ENCODE results near the gene CFDP1. TPM values are rescaled to one million over a fixed set of nuclear protein-coding genes. Genes with fewer than 3 reads are reported as not detected.
A peak's percentile ranks its signal among the peaks of the same experiment; 100 is the strongest.

Gene CFDP1
- polyA plus RNA-seq, 1 donor from 2014 or later: 31.5 TPM

DNA sequence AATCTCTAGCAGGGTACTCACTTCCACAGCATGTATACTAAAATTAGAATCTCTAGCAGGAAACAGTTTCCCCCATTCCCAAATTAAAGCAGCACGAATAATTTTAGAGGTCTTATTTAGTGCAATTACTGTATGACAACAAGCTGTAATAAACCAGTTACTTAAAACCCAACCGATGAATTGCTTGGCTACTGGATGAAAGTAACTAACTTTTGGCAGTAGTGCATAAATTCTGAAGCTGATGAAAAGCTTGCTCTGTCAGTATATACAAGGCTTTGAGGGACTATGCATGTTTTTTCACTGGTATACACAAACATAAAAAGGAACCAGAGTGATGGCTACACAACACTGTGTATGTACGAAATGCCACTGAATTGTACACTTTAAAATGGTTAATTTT lies 89.4 kb downstream of the CFDP1 start:
- Mint-ChIP-seq H3K4me1 (no peaks in the 10 kb centered on the region), H3K4me3 (no peak overlapping the region), H3K27me3 (peaks cover 8% of the 10 kb centered on the region), H3K36me3 (peaks cover 23% of the 10 kb centered on the region), H3K27ac (no peak overlapping the region), H3K9me3 (no peaks in the 10 kb centered on the region)

DNA sequence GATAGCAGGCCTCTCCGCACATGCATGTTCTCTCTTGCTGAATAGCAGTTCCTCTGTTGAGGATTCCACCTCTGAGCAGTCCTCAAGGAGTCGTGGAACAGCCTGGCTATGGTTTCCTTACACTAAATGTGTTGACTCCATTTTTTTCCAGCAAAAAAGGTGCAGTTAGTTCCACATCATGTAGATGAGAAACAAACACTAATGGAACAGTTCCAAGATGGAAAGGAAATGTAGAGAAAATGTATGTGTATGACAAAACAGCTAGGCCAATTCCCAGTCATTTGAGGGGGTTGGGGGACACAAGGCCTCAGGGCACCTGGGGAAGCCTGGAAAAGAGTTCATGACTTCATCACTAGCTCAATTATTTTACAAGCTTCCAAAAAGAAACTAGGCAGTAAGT lies 90.0 kb downstream of the CFDP1 start:
- Mint-ChIP-seq H3K4me3 (no peak overlapping the region), H3K9me3 (no peaks in the 10 kb centered on the region), H3K4me1 (no peaks in the 10 kb centered on the region), H3K27me3 (peaks cover 11% of the 10 kb centered on the region), H3K36me3 (peaks cover 25% of the 10 kb centered on the region), H3K27ac (no peak overlapping the region)

GRCh38 chr16:75342308-75342811 lies 90.9 kb downstream of the CFDP1 start:
- Mint-ChIP-seq H3K4me3 (no peak overlapping the region), H3K9me3 (no peaks in the 10 kb centered on the region)

DNA sequence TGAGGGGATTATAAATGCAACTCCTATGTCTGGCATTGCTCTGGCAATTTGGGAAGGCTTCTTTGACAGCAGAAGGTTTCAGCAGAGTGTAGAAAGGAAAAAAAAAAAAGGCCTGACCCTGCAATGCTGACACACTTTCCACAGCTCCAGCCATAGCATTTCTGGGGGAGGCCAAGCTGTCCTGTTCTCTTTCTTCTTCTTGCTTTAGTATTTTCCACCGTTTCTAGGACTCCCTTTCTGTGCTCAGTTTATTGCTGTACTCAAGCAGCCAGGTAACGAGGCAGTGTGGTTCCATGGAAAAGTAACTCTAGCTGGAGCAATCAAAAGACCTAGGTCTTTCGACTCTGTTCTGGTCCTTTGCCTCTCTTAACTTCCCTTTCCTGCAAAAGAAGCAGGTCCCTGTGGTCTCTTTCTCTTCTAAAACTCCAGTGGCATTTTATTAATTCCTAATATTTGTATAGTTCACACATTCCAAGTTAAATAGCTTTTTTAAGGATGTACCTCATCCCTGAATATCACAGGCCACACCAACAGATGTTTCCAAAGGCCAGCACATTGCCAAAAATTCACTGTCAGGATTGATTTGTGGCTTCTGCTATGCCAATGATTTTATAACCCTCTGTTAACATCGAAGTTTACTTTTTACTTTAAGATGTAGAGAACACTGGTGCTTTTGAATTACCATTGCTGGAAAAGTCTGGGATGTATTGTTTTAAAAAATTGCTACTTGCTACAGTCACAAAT lies 91.6 kb downstream of the CFDP1 start:
- Mint-ChIP-seq H3K4me3 (no peak overlapping the region), H3K27ac (no peak overlapping the region), H3K27me3 (peaks cover 19% of the 10 kb centered on the region), H3K4me1 (no peaks in the 10 kb centered on the region), H3K36me3 (peaks cover 26% of the 10 kb centered on the region), H3K9me3 (no peaks in the 10 kb centered on the region)

More at GRCh38 chr16:75342308-75342811, 90.9 kb downstream of the CFDP1 start:
- no peak overlapping the region for H3K27ac Mint-ChIP-seq
- peaks cover 27% of the 10 kb centered on the region for H3K36me3 Mint-ChIP-seq
- H3K27me3 Mint-ChIP-seq: peaks cover 18% of the 10 kb centered on the region
- H3K4me1 Mint-ChIP-seq: no peaks in the 10 kb centered on the region

DNA sequence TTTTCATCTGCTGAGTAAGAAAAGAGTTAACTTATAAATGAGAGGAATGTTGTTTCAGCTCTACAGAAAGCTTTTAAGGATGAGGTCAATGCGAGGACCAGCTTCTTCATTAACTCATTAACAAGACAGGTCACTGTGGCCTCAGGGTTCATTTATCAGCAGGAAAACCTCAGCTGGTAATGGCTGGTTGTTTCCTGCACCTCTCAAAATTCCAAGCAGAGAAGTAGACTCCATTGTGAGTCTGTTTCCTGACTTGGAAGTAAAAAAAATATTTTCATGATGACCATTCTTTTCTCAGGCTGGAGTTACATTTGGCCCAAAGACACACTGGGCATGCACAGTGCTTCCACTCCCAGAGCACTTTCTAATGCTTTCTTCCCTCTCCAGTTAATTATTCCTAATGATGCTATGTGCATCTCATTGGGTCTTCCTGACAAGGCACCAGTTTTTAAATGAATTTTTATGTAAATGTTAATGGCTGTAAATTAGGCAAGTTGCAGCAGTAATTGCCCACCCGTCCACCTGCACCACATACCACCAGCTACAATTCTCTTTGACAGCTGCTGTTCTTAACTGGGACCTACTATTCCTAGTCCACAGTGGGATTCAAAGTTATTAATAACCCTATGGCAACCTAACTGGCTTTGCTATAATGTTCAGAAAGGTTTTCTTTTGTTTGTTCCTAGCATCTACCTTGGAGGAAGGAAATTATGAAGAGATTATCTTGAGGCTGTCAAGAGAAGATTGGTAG lies 92.4 kb downstream of the CFDP1 start:
- no peaks in the 10 kb centered on the region for H3K9me3 Mint-ChIP-seq
- H3K36me3 Mint-ChIP-seq: peaks cover 20% of the 10 kb centered on the region
- H3K27me3 Mint-ChIP-seq: peaks cover 24% of the 10 kb centered on the region
- H3K4me3 Mint-ChIP-seq: no peak overlapping the region
- H3K4me1 Mint-ChIP-seq: no peaks in the 10 kb centered on the region
- no peak overlapping the region for H3K27ac Mint-ChIP-seq

GRCh38 chr16:75337430-75337829 lies 95.9 kb downstream of the CFDP1 start:
- H3K4me3 Mint-ChIP-seq: no peak overlapping the region
- no peak overlapping the region for H3K27ac Mint-ChIP-seq
- peaks cover 8 to 13% (median 8%) of the 10 kb centered on the region in 3 donors for H3K4me1 Mint-ChIP-seq
- H3K27me3 Mint-ChIP-seq: peaks cover 33% of the 10 kb centered on the region
- peaks cover 14% of the 10 kb centered on the region for H3K36me3 Mint-ChIP-seq
- H3K9me3 Mint-ChIP-seq: no peaks in the 10 kb centered on the region

- Mint-ChIP-seq H3K4me3 (no peak overlapping the region), H3K36me3 (peaks cover 18% of the 10 kb centered on the region), H3K27ac (peak overlapping the region in 1 of 3 donors; percentile 1), H3K4me1 (peaks cover 8 to 13% (median 8%) of the 10 kb centered on the region in 3 donors), H3K27me3 (peaks cover 33% of the 10 kb centered on the region), H3K9me3 (no peaks in the 10 kb centered on the region)
These were observed 96.8 kb downstream of the CFDP1 start for GRCh38 chr16:75336521-75336920.

- Mint-ChIP-seq H3K27ac (peak overlapping the region in 1 of 3 donors; percentile 42), H3K4me1 (peaks cover 8 to 16% (median 13%) of the 10 kb centered on the region in 3 donors), H3K27me3 (peaks cover 41% of the 10 kb centered on the region), H3K9me3 (no peaks in the 10 kb centered on the region), H3K36me3 (peaks cover 17% of the 10 kb centered on the region), H3K4me3 (peak overlapping the region in 2 of 4 donors; percentile 18 to 75)
These were observed 99.6 kb downstream of the CFDP1 start for GRCh38 chr16:75333721-75334163.

DNA sequence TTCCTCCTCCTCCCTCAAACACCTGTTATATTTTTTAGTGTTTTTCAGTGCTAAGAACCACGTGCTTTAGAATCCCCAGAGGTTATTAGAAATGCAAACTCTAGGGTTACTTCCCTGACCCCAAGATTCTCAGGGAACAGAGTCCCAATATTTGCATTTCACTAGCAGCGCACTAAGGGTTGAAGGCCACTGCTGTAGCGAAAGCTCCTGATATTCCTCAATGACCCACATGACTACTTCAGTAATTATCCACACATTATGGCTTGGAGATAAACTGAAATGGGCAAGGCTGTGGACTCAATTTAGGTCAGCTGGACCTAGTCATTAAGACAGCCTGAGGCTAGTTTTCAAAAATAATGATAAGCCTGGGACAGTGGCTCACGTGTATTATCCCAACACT lies 103.4 kb downstream of the CFDP1 start:
- H3K4me1 Mint-ChIP-seq: peaks cover 13 to 30% (median 22%) of the 10 kb centered on the region in 3 donors

DNA sequence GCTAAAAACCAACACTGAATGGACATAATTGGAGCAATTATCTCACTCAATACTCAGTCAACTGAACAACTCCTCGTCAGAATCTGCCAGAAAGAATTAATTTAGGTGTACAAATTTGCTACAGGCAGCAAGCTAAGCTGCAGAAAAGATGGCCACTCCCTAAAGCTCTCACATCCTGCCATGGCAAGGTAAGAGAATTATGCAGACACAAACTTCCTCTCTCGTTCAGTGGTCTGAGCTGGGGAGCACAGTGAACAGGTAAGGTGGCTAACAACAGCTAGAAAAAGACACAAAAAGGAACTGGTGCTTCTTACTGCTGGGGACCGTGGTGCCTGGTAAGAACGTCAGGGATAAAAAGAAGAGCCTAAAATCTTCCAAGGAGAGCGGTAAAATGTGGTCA lies 107.0 kb downstream of the CFDP1 start:
- Mint-ChIP-seq H3K36me3 (peaks cover 15% of the 10 kb centered on the region), H3K9me3 (no peaks in the 10 kb centered on the region), H3K27me3 (peaks cover 28% of the 10 kb centered on the region), H3K27ac (no peak overlapping the region), H3K4me3 (no peak overlapping the region), H3K4me1 (peaks cover 5 to 25% (median 10%) of the 10 kb centered on the region in 3 donors)

More for the DNA sequence above, 103.4 kb downstream of the CFDP1 start:
- H3K27ac Mint-ChIP-seq: no peak overlapping the region
- peaks cover 15% of the 10 kb centered on the region for H3K36me3 Mint-ChIP-seq
- no peaks in the 10 kb centered on the region for H3K9me3 Mint-ChIP-seq
- no peak overlapping the region for H3K4me3 Mint-ChIP-seq
- H3K27me3 Mint-ChIP-seq: peaks cover 28% of the 10 kb centered on the region

DNA sequence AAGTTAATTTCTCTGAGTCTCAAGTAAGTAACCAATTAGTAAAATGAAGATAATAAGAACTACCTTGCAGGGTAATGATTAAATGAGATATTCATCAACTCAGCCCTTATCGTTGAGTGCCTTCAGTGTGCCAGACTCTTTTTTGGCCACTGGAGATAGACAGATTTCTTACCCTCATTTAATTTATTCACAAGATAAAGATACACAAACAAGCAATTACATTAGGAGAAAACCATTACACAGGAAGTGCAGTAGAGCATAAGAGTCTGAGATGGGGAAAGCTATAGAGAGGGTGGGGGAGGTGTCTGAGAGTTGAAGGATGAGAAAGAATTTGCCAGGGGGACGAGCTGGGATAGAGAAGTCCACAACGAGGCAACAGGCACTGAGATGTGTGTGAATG lies 109.4 kb downstream of the CFDP1 start:
- Mint-ChIP-seq H3K9me3 (no peaks in the 10 kb centered on the region), H3K27ac (peak overlapping the region in 1 of 3 donors; percentile 53), H3K27me3 (peaks cover 37% of the 10 kb centered on the region), H3K4me3 (no peak overlapping the region), H3K4me1 (peaks cover 20 to 30% (median 27%) of the 10 kb centered on the region in 3 donors), H3K36me3 (peaks cover 10% of the 10 kb centered on the region)

DNA sequence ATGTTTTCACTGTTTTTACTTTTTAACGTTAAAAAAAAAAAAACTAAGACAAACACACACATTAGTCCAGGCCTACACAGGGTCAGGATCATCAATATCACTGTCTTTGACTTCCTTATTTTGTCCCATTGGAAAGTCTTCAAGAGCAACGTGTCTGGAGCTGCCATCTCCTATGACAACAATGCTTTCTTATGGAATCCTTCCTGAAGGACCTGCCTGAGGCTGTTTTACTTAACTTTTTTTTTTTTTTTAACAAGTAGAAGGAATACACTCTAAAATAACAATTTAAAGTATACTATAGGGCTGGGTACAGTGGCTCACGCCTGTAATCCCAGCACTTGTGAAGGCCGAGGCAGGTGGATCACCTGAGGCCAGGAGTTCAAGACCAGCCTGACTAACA lies 110.1 kb downstream of the CFDP1 start:
- peaks cover 10% of the 10 kb centered on the region for H3K36me3 Mint-ChIP-seq
- no peak overlapping the region for H3K4me3 Mint-ChIP-seq
- H3K27ac Mint-ChIP-seq: no peak overlapping the region
- peaks cover 37% of the 10 kb centered on the region for H3K27me3 Mint-ChIP-seq
- peaks cover 20 to 30% (median 27%) of the 10 kb centered on the region in 3 donors for H3K4me1 Mint-ChIP-seq
- H3K9me3 Mint-ChIP-seq: no peaks in the 10 kb centered on the region

GRCh38 chr16:75322740-75323139 lies 110.6 kb downstream of the CFDP1 start:
- Mint-ChIP-seq H3K4me1 (peaks cover 20 to 30% (median 27%) of the 10 kb centered on the region in 3 donors), H3K4me3 (no peak overlapping the region), H3K9me3 (no peaks in the 10 kb centered on the region), H3K27me3 (peaks cover 38% of the 10 kb centered on the region), H3K36me3 (peaks cover 10% of the 10 kb centered on the region), H3K27ac (no peak overlapping the region)

DNA sequence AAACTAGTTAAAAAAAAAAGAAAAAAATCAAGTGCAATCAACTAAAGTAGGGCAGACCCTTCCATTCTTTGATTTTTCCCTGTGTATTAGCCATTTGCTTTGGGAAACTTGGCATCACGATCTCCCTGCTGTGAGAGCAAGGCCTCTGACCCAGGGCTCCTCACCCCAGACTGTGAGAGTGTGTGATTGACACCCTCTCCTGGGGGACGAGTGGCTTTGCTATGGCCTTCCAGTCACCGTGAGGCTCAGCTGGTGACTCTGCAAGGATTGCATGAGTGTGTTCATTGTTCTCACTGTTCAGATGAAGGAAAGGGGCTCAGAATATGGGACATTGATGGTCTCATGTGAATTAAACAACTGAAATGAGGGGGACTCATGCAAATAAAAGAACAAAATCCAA lies 112.9 kb downstream of the CFDP1 start:
- peak overlapping the region in 2 of 4 donors; percentile 14 to 73 for H3K4me3 Mint-ChIP-seq
- H3K27me3 Mint-ChIP-seq: peaks cover 30% of the 10 kb centered on the region
- H3K4me1 Mint-ChIP-seq: peaks cover 17 to 21% (median 20%) of the 10 kb centered on the region in 3 donors
- H3K27ac Mint-ChIP-seq: no peak overlapping the region
- no peaks in the 10 kb centered on the region for H3K9me3 Mint-ChIP-seq
- peaks cover 16% of the 10 kb centered on the region for H3K36me3 Mint-ChIP-seq
